MM.1S (cell line): ENCODE measurements around the gene DHRS7B.
A peak's percentile ranks its signal among the peaks of the same experiment; 100 is the strongest.
"Not testable (repeated sequence)": the region's sequence is repeated elsewhere in the genome, so short reads cannot be mapped to it uniquely, and the experiment has no call there.

Experiments
- DNase-seq: peaks from one replicate; pipeline ENCODE4 v3.0.0-alpha.2; 2015
- H2AFZ ChIP-seq: fragments of 300-600 bp; sonication (generic); 2 replicates; pipeline ENCODE4 v1.6.0; 2016; ENCODE audit warnings: antibody characterized with exemption, low read length
- H3F3A ChIP-seq: fragments of 300-600 bp; sonication (generic); 2 replicates; pipeline ENCODE4 v1.6.1; 2016; ENCODE audit warnings: mild to moderate bottlenecking, antibody characterized with exemption, low read length, moderate library complexity, mixed read lengths; ENCODE audit not compliant: insufficient read depth
- H3K27ac ChIP-seq: fragments of 300-600 bp; sonication (generic); 2 replicates; pipeline ENCODE4 v1.5.1; 2016; ENCODE audit warnings: mild to moderate bottlenecking, low read length
- H3K27me3 ChIP-seq: fragments of 300-600 bp; sonication (generic); replicated peaks from 2 replicates; pipeline ENCODE4 v1.6.0; 2016; ENCODE audit warnings: low read length; ENCODE audit not compliant: insufficient read depth
- H3K36me3 ChIP-seq: fragments of 300-600 bp; sonication (generic); replicated peaks from 2 replicates; pipeline ENCODE4 v1.6.1; 2016; ENCODE audit warnings: mild to moderate bottlenecking, low read length, mixed read lengths; ENCODE audit not compliant: insufficient read depth
- H3K4me1 ChIP-seq: fragments of 300-600 bp; sonication (generic); 2 replicates; pipeline ENCODE4 v1.6.1; 2016; ENCODE audit warnings: low read length, mixed read lengths
- H3K4me2 ChIP-seq: fragments of 300-600 bp; sonication (generic); 2 replicates; pipeline ENCODE4 v1.6.0; 2016; ENCODE audit warnings: low read depth, low read length
- H3K4me3 ChIP-seq: fragments of 300-600 bp; sonication (generic); 2 replicates; pipeline ENCODE4 v1.5.1; 2016; ENCODE audit warnings: low read length, mixed read lengths
- H3K79me2 ChIP-seq: fragments of 300-600 bp; sonication (generic); 2 replicates; pipeline ENCODE4 v1.6.1; 2016; ENCODE audit warnings: mixed run types, low read length, mixed read lengths
- H3K9ac ChIP-seq: fragments of 300-600 bp; sonication (generic); 2 replicates; pipeline ENCODE4 v1.6.1; 2016; ENCODE audit warnings: low read length, mixed read lengths
- H3K9me2 ChIP-seq: fragments of 300-600 bp; sonication (generic); replicated peaks from 2 replicates; pipeline ENCODE4 v1.6.1; 2016; ENCODE audit warnings: mild to moderate bottlenecking, low read length, mixed read lengths; ENCODE audit not compliant: insufficient read depth
- H3K9me3 ChIP-seq: fragments of 300-600 bp; sonication (generic); replicated peaks from 2 replicates; pipeline ENCODE4 v1.6.1; 2016; ENCODE audit warnings: mild to moderate bottlenecking, low read length, mixed read lengths; ENCODE audit not compliant: insufficient read depth
- H4K20me1 ChIP-seq: fragments of 300-600 bp; sonication (generic); 2 replicates; pipeline ENCODE4 v1.6.1; 2016; ENCODE audit warnings: mild to moderate bottlenecking, low read length, moderate library complexity, mixed read lengths; ENCODE audit not compliant: insufficient read depth
- CTCF ChIP-seq: fragments of 300-600 bp; sonication (generic); IDR thresholded peaks from 2 replicates; pipeline ENCODE4 v1.5.1; 2016; ENCODE audit warnings: antibody characterized with exemption, low read length, mixed read lengths
- EZH2 ChIP-seq: fragments of 300-600 bp; sonication (generic); optimal IDR thresholded peaks from 2 replicates; pipeline ENCODE3; 2017; ENCODE audit warnings: low read depth, mild to moderate bottlenecking, antibody characterized with exemption, low read length, mixed read lengths
- EZH2phosphoT487 ChIP-seq: fragments of 300-600 bp; sonication (generic); IDR thresholded peaks from 2 replicates; pipeline ENCODE4 v1.6.1; 2018; ENCODE audit warnings: antibody characterized with exemption, low read length

DHRS7B gene

GRCh38 chr17:21113049-21113690, 13.6 kb upstream of the DHRS7B start:
- no peak for DNase-seq
- Histone ChIP-seq H3K4me1 (no peaks in the 10 kb centered on the region), H3K9me2 (no peaks in the 10 kb centered on the region), H3K27ac (no peak overlapping the region), H3F3A (no peaks in the 10 kb centered on the region), H2AFZ (no peak overlapping the region), H4K20me1 (no peaks in the 10 kb centered on the region), H3K4me3 (no peak overlapping the region), H3K4me2 (no peak overlapping the region), H3K36me3 (no peaks in the 10 kb centered on the region), H3K27me3 (no peaks in the 10 kb centered on the region), H3K9me3 (no peaks in the 10 kb centered on the region), H3K79me2 (no peaks in the 10 kb centered on the region), H3K9ac (no peak overlapping the region)
- TF ChIP-seq CTCF (no peak), EZH2 (no peak), EZH2phosphoT487 (no peak)

- H3K4me2 ChIP-seq: no peak overlapping the region
- no peaks in the 10 kb centered on the region for H3K9me2 ChIP-seq
- no peak overlapping the region for H3K9ac ChIP-seq
- DNase-seq: no peak
- H3K27ac ChIP-seq: no peak overlapping the region
- no peaks in the 10 kb centered on the region for H4K20me1 ChIP-seq
- no peaks in the 10 kb centered on the region for H3K4me1 ChIP-seq
- H3K36me3 ChIP-seq: no peaks in the 10 kb centered on the region
- no peaks in the 10 kb centered on the region for H3K9me3 ChIP-seq
- H3K27me3 ChIP-seq: no peaks in the 10 kb centered on the region
- TF ChIP-seq EZH2 (no peak), CTCF (no peak), EZH2phosphoT487 (no peak)
- no peaks in the 10 kb centered on the region for H3F3A ChIP-seq
- H3K79me2 ChIP-seq: no peaks in the 10 kb centered on the region
- H2AFZ ChIP-seq: no peak overlapping the region
- H3K4me3 ChIP-seq: no peak overlapping the region
Observed at GRCh38 chr17:21113716-21114115, 13.0 kb upstream of the DHRS7B start.

- not testable (repeated sequence) for H3K4me2 ChIP-seq, H3K9ac ChIP-seq
Observed at GRCh38 chr17:21114791-21115190, 12.0 kb upstream of the DHRS7B start.

GRCh38 chr17:21119247-21119918, 7.4 kb upstream of the DHRS7B start:
- H3F3A ChIP-seq: no peaks in the 10 kb centered on the region
- H3K4me3 ChIP-seq: no peak overlapping the region
- peak; percentile 86 for TF ChIP-seq CTCF
- no peak for TF ChIP-seq EZH2phosphoT487
- no peak for TF ChIP-seq EZH2
- no peak overlapping the region for H3K9ac ChIP-seq
- H3K9me3 ChIP-seq: no peaks in the 10 kb centered on the region
- H2AFZ ChIP-seq: peak overlapping the region; percentile 35
- peaks cover 4% of the 10 kb centered on the region; the same call in 1 of the 2 replicates for H3K4me1 ChIP-seq
- peak overlapping the region; percentile 55; the same call in 1 of the 2 replicates for H3K4me2 ChIP-seq
- H3K9me2 ChIP-seq: no peaks in the 10 kb centered on the region
- peak; percentile 73 for DNase-seq
- H3K79me2 ChIP-seq: no peaks in the 10 kb centered on the region
- no peaks in the 10 kb centered on the region for H3K36me3 ChIP-seq
- H3K27me3 ChIP-seq: no peaks in the 10 kb centered on the region
- H4K20me1 ChIP-seq: no peaks in the 10 kb centered on the region
- H3K27ac ChIP-seq: no peak overlapping the region

More at GRCh38 chr17:21114791-21115190, 12.0 kb upstream of the DHRS7B start:
- H3K27ac ChIP-seq, H4K20me1 ChIP-seq, H3K27me3 ChIP-seq, H3K9me2 ChIP-seq, H3K9me3 ChIP-seq, H2AFZ ChIP-seq, H3K4me1 ChIP-seq, H3F3A ChIP-seq, DNase-seq, H3K4me3 ChIP-seq, H3K36me3 ChIP-seq, H3K79me2 ChIP-seq: not testable (repeated sequence)
